Caco-2 (cell line): ENCODE measurements around the gene MYLK3. TPM values are rescaled to one million over a fixed set of nuclear protein-coding genes. Genes with fewer than 3 reads are reported as not detected.

Experiments
- BruUV-seq: library from RNA; stranded (reverse); fragments of 400-500 nt; replicated peaks from 2 replicates; lab custom pipeline; 2021; lab: Mats Ljungman, UMichigan
- CTCF ChIA-PET: fragments of 300-600 bp; sonication (Branson Sonifier 250); formaldehyde crosslinking; loops from one replicate; lab custom pipeline; 2022; ENCODE audit warnings: antibody characterized with exemption; lab: Charles Lee
- POLR2A ChIA-PET: fragments of 300-600 bp; sonication (Branson Sonifier 250); formaldehyde crosslinking; loops from one replicate; lab custom pipeline; 2022; ENCODE audit warnings: antibody characterized with exemption; lab: Charles Lee
- DNase-seq, 2 experiments: peaks; one replicate each; pipeline versions ENCODE4 v3.0.0 to v3.0.0-alpha.2; 2020 to 2022
- H3K27me3 ChIP-seq: replicated peaks from 2 replicates; pipeline ENCODE4 v1.6.0; 2011; ENCODE audit warnings: low read length; ENCODE audit not compliant: control insufficient read depth, insufficient read depth
- H3K36me3 ChIP-seq: 2 replicates; pipeline ENCODE4 v1.5.1; 2011; ENCODE audit warnings: low read length; ENCODE audit not compliant: control insufficient read depth, insufficient read depth
- H3K4me1 ChIP-seq: fragments of 250-450 bp; sonication (Bioruptor Pico); 2 replicates; pipeline ENCODE4 v1.5.1; 2020; ENCODE audit warnings: mild to moderate bottlenecking
- H3K4me3 ChIP-seq: 2 replicates; pipeline ENCODE4 v1.5.1; 2011; ENCODE audit warnings: low read depth, mild to moderate bottlenecking, control low read depth, low read length
- H3K9me3 ChIP-seq: fragments of 250-450 bp; sonication (Bioruptor Pico); 2 replicates; pipeline ENCODE4 v1.5.1; 2020; ENCODE audit warnings: mild to moderate bottlenecking, moderate library complexity
- H3K27ac Mint-ChIP-seq: one replicate; pipeline ENCODE4 v1.8.0; 2022; ENCODE audit warnings: mixed read lengths; ENCODE audit not compliant: unreplicated experiment
- H3K27me3 Mint-ChIP-seq: one replicate; pipeline ENCODE4 v1.8.0; 2022; ENCODE audit warnings: mixed read lengths; ENCODE audit not compliant: insufficient read depth, unreplicated experiment
- H3K36me3 Mint-ChIP-seq: one replicate; pipeline ENCODE4 v1.8.0; 2022; ENCODE audit warnings: mild to moderate bottlenecking, mixed read lengths; ENCODE audit not compliant: insufficient read depth, unreplicated experiment
- H3K4me1 Mint-ChIP-seq: one replicate; pipeline ENCODE4 v1.8.0; 2022; ENCODE audit warnings: low read depth, mixed read lengths; ENCODE audit not compliant: unreplicated experiment
- H3K4me3 Mint-ChIP-seq: one replicate; pipeline ENCODE4 v1.8.0; 2022; ENCODE audit warnings: mild to moderate bottlenecking, moderate library complexity, mixed read lengths; ENCODE audit not compliant: unreplicated experiment
- H3K9me3 Mint-ChIP-seq: one replicate; pipeline ENCODE4 v1.8.0; 2022; ENCODE audit warnings: mixed read lengths; ENCODE audit not compliant: unreplicated experiment
- CTCF ChIP-seq, 2 experiments: fragments of 200-600 bp in 1 of 2; IDR thresholded peaks; 1 replicate in 1 of 2; 2 replicates in 1 of 2; pipeline versions ENCODE4 v1.5.1 to v1.8.0; 2011 to 2022; ENCODE audit warnings: antibody characterized with exemption in 1 of 2, control low read depth in 1 of 2, inconsistent platforms in 1 of 2, low read depth in 1 of 2, low read length in 1 of 2, mild to moderate bottlenecking in 1 of 2, moderate library complexity in 1 of 2; ENCODE audit not compliant: insufficient read depth in 1 of 2, severe bottlenecking in 1 of 2, unreplicated experiment in 1 of 2
- intact Hi-C: fragments of 100-400 bp; cut with micrococcal nuclease; formaldehyde crosslinking; loops from one replicate; pipeline ENCODE4 v1.10.0; 2022; ENCODE audit not compliant: unreplicated experiment
- total RNA-seq: library from RNA; stranded (reverse); gene quantifications from 2 replicates; pipeline ENCODE4 v1.2.3, GENCODE V29; 2022

MYLK3 gene
- total RNA-seq, 1 experiment from 2014 or later = 1.2 TPM

DNA sequence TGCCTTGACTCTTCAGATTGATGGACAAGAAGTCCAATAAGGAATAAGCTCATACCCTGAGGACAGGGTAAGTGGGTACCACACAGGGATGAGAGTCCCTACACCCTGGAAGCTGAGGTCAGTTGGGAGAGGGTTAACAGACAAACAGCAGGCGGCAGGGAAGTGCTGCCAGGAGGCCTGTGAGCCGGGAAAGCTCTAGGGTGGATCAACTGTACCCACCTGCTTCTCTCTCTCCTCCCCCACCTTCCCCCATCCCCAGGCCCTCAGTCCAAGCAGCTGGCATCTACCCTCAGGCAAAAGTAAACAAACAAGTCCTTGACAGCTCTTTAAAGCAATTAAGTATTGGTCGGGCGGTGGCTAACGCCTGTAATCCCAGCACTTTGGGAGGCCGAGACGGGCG is 20.7 kb upstream of the MYLK3 start:
- BruUV-seq = no TSS peak
- POLR2A ChIA-PET = no interaction called here
- no peak overlapping the region for H3K27ac Mint-ChIP-seq

DNA sequence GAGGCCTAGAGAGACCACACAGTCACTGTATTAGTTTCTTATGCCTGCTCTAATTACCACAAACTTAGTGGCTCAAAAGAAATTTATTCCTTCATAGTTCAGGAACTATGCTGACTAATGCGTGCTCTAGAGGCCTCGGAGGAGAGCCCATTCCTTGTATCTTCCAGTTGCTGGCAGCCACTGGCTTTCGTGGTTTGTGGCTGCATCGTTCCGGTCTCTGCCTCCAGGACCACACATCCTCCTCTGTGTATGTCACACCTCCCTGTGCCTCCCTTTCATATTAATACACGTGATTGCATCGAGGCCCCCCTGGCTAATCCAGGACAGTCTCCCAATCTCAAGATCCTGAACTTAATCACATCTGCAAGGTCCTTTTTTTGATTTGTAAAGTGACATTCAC is 16.9 kb upstream of the MYLK3 start:
- H3K4me1 Mint-ChIP-seq = no peaks in the 10 kb centered on the region
- Histone ChIP-seq H3K36me3 (no peaks in the 10 kb centered on the region), H3K27me3 (no peaks in the 10 kb centered on the region), H3K4me1 (no peaks in the 10 kb centered on the region), H3K9me3 (no peaks in the 10 kb centered on the region), H3K4me3 (no peak overlapping the region)
- no TSS peak for BruUV-seq
- H3K9me3 Mint-ChIP-seq = no peaks in the 10 kb centered on the region
- no peaks in the 10 kb centered on the region for H3K36me3 Mint-ChIP-seq
- ChIA-PET CTCF (no interaction called here), POLR2A (no interaction called here)
- H3K4me3 Mint-ChIP-seq = no peak overlapping the region
- H3K27ac Mint-ChIP-seq = no peak overlapping the region
- no peak for TF ChIP-seq CTCF (IDR thresholded peaks at IDR 0.05; ENCODE audit: insufficient read depth in 1 of 2, low read depth in 1 of 2, low read length in 1 of 2, severe bottlenecking in 1 of 2, unreplicated experiment in 1 of 2)
- intact Hi-C loops = no loop called here
- DNase-seq = no peak
- no peaks in the 10 kb centered on the region for H3K27me3 Mint-ChIP-seq

More for the DNA sequence above, 20.7 kb upstream of the MYLK3 start:
- Histone ChIP-seq H3K36me3 (no peaks in the 10 kb centered on the region), H3K4me1 (no peaks in the 10 kb centered on the region), H3K27me3 (no peaks in the 10 kb centered on the region), H3K9me3 (no peaks in the 10 kb centered on the region), H3K4me3 (no peak overlapping the region)
- no peaks in the 10 kb centered on the region for H3K27me3 Mint-ChIP-seq
- DNase-seq = no peak
- H3K4me3 Mint-ChIP-seq = no peak overlapping the region
- intact Hi-C loops = no loop called here
- no peaks in the 10 kb centered on the region for H3K36me3 Mint-ChIP-seq
- H3K4me1 Mint-ChIP-seq = no peaks in the 10 kb centered on the region
- CTCF ChIA-PET = no interaction called here
- no peak for TF ChIP-seq CTCF (IDR thresholded peaks at IDR 0.05; ENCODE audit: insufficient read depth in 1 of 2, low read depth in 1 of 2, low read length in 1 of 2, severe bottlenecking in 1 of 2, unreplicated experiment in 1 of 2)
- H3K9me3 Mint-ChIP-seq = no peaks in the 10 kb centered on the region

GRCh38 chr16:46763147-46763546 is 15.0 kb upstream of the MYLK3 start:
- H3K27me3 Mint-ChIP-seq = no peaks in the 10 kb centered on the region
- POLR2A ChIA-PET = no interaction called here

More at GRCh38 chr16:46763147-46763546, 15.0 kb upstream of the MYLK3 start:
- no peaks in the 10 kb centered on the region for H3K9me3 Mint-ChIP-seq
- DNase-seq = no peak
- H3K36me3 Mint-ChIP-seq = no peaks in the 10 kb centered on the region
- no TSS peak for BruUV-seq
- CTCF ChIA-PET = no interaction called here
- no peak overlapping the region for H3K4me3 ChIP-seq
- H3K9me3 ChIP-seq = no peaks in the 10 kb centered on the region
- H3K4me1 ChIP-seq = no peaks in the 10 kb centered on the region
- TF ChIP-seq CTCF (IDR thresholded peaks at IDR 0.05; ENCODE audit: insufficient read depth in 1 of 2, low read depth in 1 of 2, low read length in 1 of 2, severe bottlenecking in 1 of 2, unreplicated experiment in 1 of 2) = no peak
- H3K27ac Mint-ChIP-seq = no peak overlapping the region
- H3K36me3 ChIP-seq = no peaks in the 10 kb centered on the region
- intact Hi-C loops = loop anchor here (2.0 kb wide), 1 partner anchor 26 kb away; no protein-coding TSS in a partner anchor
- no peaks in the 10 kb centered on the region for H3K27me3 ChIP-seq
- H3K4me1 Mint-ChIP-seq = peaks cover 4% of the 10 kb centered on the region
- no peak overlapping the region for H3K4me3 Mint-ChIP-seq
